H1 (cell line): ENCODE data around the gene KREMEN1. TPM values are rescaled to one million over a fixed set of nuclear protein-coding genes. Genes with fewer than 3 reads are reported as not detected.

ENCODE experiments used
- BACH1 ChIP-seq: IDR thresholded peaks from 2 replicates; pipeline ENCODE4 v1.6.1; 2012; ENCODE audit warnings: low read length, improper control_type of control experiment
- CREB1 ChIP-seq: IDR thresholded peaks from 2 replicates; pipeline ENCODE4 v1.6.1; 2012; ENCODE audit warnings: inconsistent platforms
- HDAC6 ChIP-seq: IDR thresholded peaks from one replicate; pipeline ENCODE4 v1.7.1; 2012; ENCODE audit warnings: low read depth, mild to moderate bottlenecking, inconsistent platforms, low read length, moderate library complexity
- SIRT6 ChIP-seq: IDR thresholded peaks from one replicate; pipeline ENCODE4 v1.7.1; 2012; ENCODE audit warnings: low read length, inconsistent platforms
- TCF12 ChIP-seq: IDR thresholded peaks from 2 replicates; pipeline ENCODE4 v1.6.1; 2011; ENCODE audit warnings: low read depth, mild to moderate bottlenecking, low read length
- TEAD4 ChIP-seq: IDR thresholded peaks from 2 replicates; pipeline ENCODE4 v1.6.1; 2012; ENCODE audit warnings: low read depth, low read length, inconsistent platforms, mixed read lengths
- polyA plus RNA-seq, 7 experiments: library from polyadenylated mRNA; depleted of rRNA in 3 of 7; stranded (reverse) in 5 of 7; unstranded in 2 of 7; fragments of >200 nt in 5 of 7; fragments of 200-250 nt in 2 of 7; gene quantifications; 1 replicate in 5 of 7; 2 replicates in 1 of 7; 4 replicates in 1 of 7; pipeline versions ENCODE4 v1.2.1 to v1.2.3, GENCODE V29; 2011 to 2013; ENCODE audit warnings: missing spikeins in 2 of 7, mixed read lengths in 2 of 7
- total RNA-seq: library from RNA; stranded (reverse); fragmentation: NEBNext Ultra II Directional; extraction: Animal tissue kit (Norgen Biotek cat#: 25700); gene quantifications from 2 replicates; pipeline ENCODE4 v1.2.1, GENCODE V29; 2021
- TF ChIP-seq, protein P1 (sequence below): IDR thresholded peaks from 2 replicates; pipeline ENCODE4 v1.6.1; 2012; ENCODE audit warnings: inconsistent platforms

The KREMEN1 gene
- total and polyA plus RNA-seq, 2 of the 8 experiments (the other 6 are each of a cell fraction or from before 2014, with no cell fraction given), result 2.1 to 3.2 TPM

- TF ChIP-seq TCF12, result no peak
- TF ChIP-seq, protein P1, sequence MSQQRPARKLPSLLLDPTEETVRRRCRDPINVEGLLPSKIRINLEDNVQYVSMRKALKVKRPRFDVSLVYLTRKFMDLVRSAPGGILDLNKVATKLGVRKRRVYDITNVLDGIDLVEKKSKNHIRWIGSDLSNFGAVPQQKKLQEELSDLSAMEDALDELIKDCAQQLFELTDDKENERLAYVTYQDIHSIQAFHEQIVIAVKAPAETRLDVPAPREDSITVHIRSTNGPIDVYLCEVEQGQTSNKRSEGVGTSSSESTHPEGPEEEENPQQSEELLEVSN, result no peak
- TF ChIP-seq SIRT6, result no peak
- TF ChIP-seq BACH1, result no peak
- no peak for TF ChIP-seq HDAC6
- no peak for TF ChIP-seq TEAD4
- no peak for TF ChIP-seq CREB1
Measured at GRCh38 chr22:29171721-29172120, 98.9 kb downstream of the KREMEN1 start (continued).
